Fibroblast of lung (primary cell): Measurements from ENCODE around the gene PDGFA.

Source experiments
- EZH2 ChIP-seq: IDR thresholded peaks from 2 replicates; pipeline ENCODE4 v1.5.1; 2012; ENCODE audit warnings: low read length, control low read depth, mild to moderate bottlenecking; ENCODE audit errors: missing control alignments
- TF ChIP-seq, protein P1 (sequence below), 2 donors: IDR thresholded peaks in 1 of 2; conservative IDR thresholded peaks in 1 of 2; 1 replicate in 1 of 2; 2 replicates in 1 of 2; pipeline ENCODE4 v1.5.1; 2011 to 2012; ENCODE audit warnings: low read length in 2 of 2, control low read depth in 1 of 2, inconsistent platforms in 1 of 2, low read depth in 1 of 2, mild to moderate bottlenecking in 1 of 2

DNA sequence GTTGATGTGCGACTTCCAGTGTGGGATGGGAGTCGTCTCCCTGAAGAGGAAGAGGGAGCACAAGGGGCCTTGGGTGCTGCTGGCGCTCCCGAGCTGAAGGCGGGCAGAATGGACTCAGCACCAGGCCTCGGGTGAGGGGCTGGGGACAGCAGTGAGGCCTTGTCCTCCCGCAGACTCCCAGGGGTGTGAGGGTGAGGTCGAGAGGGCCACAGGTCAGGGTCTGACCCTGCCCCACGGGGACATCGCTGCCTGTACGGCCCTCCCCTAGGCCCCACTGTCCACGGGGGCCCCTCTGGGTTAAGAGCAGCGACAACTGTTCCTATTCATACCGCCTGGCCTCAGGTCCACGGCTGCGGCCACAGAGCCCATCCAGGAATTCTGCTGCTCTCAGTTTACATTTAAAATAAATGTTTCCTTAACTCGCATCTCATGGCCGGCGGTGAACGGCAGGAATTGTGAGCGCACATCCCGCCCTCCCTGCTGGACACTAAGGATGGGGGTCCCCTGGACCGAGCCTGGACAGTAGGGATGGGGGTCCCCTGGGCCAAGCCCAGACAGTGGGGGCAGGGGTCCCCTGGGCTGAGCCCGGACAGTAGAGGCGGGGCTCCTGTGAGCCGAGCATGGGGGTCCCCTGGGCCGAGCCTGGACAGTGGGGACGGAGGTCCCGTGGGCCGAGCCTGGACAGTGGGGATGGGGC, 61.7 kb downstream of the PDGFA start:
- TF ChIP-seq, protein P1, sequence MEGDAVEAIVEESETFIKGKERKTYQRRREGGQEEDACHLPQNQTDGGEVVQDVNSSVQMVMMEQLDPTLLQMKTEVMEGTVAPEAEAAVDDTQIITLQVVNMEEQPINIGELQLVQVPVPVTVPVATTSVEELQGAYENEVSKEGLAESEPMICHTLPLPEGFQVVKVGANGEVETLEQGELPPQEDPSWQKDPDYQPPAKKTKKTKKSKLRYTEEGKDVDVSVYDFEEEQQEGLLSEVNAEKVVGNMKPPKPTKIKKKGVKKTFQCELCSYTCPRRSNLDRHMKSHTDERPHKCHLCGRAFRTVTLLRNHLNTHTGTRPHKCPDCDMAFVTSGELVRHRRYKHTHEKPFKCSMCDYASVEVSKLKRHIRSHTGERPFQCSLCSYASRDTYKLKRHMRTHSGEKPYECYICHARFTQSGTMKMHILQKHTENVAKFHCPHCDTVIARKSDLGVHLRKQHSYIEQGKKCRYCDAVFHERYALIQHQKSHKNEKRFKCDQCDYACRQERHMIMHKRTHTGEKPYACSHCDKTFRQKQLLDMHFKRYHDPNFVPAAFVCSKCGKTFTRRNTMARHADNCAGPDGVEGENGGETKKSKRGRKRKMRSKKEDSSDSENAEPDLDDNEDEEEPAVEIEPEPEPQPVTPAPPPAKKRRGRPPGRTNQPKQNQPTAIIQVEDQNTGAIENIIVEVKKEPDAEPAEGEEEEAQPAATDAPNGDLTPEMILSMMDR (conservative IDR thresholded peaks at IDR 0.05 in 1 of 2, IDR thresholded peaks at IDR 0.05 in 1 of 2; ENCODE audit: low read depth in 1 of 2, low read length in 2 of 2): no peak
- no peak for TF ChIP-seq EZH2
